ENCODE data around the gene HMOX1.

Gene HMOX1

DNA sequence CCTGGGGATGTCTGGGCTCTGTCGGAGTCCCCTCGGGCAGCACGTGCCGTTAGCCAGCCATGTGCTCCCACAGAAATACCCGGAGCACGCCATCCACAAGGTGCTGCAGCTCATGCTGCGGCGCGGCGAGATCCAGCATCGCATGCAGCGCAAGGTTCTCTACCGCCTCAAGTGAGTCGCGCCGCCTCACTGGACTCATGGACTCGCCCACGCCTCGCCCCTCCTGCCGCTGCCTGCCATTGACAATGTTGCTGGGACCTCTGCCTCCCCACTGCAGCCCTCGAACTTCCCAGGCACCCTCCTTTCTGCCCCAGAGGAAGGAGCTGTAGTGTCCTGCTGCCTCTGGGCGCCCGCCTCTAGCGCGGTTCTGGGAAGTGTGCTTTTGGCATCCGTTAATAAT, 43.2 kb downstream of the HMOX1 start:
- DNase-seq (ENCODE audit: low read depth) = no peak
- TF ChIP-seq, protein P1, sequence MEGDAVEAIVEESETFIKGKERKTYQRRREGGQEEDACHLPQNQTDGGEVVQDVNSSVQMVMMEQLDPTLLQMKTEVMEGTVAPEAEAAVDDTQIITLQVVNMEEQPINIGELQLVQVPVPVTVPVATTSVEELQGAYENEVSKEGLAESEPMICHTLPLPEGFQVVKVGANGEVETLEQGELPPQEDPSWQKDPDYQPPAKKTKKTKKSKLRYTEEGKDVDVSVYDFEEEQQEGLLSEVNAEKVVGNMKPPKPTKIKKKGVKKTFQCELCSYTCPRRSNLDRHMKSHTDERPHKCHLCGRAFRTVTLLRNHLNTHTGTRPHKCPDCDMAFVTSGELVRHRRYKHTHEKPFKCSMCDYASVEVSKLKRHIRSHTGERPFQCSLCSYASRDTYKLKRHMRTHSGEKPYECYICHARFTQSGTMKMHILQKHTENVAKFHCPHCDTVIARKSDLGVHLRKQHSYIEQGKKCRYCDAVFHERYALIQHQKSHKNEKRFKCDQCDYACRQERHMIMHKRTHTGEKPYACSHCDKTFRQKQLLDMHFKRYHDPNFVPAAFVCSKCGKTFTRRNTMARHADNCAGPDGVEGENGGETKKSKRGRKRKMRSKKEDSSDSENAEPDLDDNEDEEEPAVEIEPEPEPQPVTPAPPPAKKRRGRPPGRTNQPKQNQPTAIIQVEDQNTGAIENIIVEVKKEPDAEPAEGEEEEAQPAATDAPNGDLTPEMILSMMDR (IDR thresholded peaks at IDR 0.05; ENCODE audit: low read depth, low read length, missing control alignments) = no peak
- no peak overlapping the region for H3K4me3 ChIP-seq (ENCODE audit: low read depth, low read length)

DNA sequence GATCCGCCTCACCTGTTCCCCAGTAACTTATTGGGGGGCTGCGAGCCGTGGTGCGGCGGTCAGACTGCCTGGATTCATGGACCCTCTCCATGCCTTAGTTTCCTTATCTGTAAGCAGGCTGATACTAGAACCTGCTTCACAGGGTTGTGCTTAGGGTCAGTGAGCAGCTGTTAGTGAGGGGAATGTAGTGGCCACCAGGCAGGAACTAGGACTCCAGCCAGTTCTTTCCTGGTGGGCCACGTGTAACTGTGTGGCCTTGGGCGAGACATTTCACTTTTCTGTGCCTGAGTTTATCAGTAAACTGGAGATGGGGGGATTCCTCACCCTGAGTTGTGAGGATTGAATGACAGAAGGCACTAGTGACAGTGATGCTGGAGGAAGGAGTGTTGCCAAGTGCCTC, 43.9 kb downstream of the HMOX1 start:
- TF ChIP-seq, protein P1 (IDR thresholded peaks at IDR 0.05; ENCODE audit: low read depth, low read length, missing control alignments) = no peak
- DNase-seq (ENCODE audit: low read depth) = no peak
- H3K4me3 ChIP-seq (ENCODE audit: low read depth, low read length) = no peak overlapping the region

DNA sequence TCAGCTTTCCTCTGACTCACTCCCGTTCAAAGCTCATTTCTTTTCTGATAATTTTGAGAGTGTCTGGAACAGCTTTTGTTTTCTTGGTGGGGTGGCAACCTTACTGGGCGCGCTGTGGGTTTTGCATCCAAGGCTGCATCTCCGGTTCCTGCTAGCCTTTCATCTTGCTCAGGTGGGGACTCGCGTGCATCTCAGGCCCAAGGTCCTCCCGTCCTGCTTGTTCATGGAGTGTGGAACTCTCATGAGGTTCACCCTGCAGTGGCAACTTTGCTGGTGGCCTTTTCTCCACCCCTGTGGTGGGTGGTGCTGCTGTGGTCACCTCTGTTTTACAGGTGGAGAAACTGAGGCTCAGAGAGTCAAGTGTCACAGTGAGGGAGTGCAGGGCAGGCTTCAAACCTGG, 44.6 kb downstream of the HMOX1 start:
- H3K4me3 ChIP-seq (ENCODE audit: low read depth, low read length) = no peak overlapping the region
- TF ChIP-seq, protein P1 (IDR thresholded peaks at IDR 0.05; ENCODE audit: low read depth, low read length, missing control alignments) = no peak
- no peak for DNase-seq (ENCODE audit: low read depth)

DNA sequence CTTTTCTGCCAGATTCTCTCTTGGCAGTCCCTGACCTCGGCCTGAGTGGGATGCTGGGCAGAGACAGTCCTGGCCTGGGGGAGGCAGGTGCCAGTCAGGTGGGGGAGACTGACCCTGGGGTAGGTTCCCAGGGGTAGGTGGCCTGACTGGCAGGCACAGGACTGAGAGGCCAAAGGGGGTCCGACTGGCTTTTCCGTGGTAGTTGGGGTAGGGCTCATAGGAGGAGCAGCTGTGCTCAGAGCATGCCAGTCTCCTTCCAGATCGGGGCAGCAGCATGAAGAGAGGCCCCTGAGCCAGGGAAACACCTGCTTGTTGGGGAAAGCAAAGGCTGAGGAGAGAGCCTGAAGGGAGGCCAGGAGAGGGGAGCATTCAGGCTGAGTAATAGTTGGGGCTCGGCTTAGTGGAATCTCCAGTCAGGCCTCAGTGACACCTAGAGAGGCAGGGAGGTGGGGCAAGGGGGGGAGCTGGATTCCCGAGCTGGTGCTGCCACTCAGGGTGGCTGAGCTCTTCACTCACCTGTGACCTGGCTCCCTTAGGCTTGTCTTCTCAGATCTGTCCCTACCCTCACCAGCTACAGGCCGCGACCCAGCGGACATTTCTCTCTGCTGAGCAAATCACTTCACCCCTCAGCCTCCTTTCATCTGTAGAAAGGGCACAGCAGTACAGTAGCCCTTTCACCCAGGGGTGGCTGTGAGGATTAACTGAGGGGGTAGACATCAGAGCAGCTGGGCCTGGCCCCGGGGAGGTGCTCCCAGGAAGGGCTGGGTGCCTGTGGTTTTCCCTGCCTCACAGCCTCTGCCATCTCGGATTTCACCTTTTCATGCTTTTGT, 45.3 kb downstream of the HMOX1 start:
- TF ChIP-seq, protein P1 (IDR thresholded peaks at IDR 0.05; ENCODE audit: low read depth, low read length, missing control alignments) = no peak
- DNase-seq (ENCODE audit: low read depth) = no peak

DNA sequence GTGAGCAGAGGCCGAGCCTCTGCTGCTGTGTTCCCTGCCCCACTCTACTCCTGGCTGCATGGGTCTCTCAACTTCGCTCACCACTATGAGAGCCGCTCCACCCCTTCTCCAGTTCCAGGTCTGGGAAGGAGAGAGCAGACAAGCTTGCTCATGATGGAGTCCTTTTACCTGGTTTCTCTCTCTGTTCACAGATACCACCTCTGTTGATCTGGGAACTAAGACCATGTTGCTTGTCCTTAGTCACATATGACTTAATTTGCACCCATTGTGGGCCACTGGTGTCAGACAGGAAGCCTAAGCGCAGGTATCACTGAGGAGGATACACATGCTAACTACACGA, 45.9 kb downstream of the HMOX1 start:
- DNase-seq (ENCODE audit: low read depth) = no peak
- TF ChIP-seq, protein P1 (IDR thresholded peaks at IDR 0.05; ENCODE audit: low read depth, low read length, missing control alignments) = no peak
- no peak overlapping the region for H3K4me3 ChIP-seq (ENCODE audit: low read depth, low read length)

More for the DNA sequence above, 45.3 kb downstream of the HMOX1 start:
- H3K4me3 ChIP-seq (ENCODE audit: low read depth, low read length) = no peak overlapping the region

DNA sequence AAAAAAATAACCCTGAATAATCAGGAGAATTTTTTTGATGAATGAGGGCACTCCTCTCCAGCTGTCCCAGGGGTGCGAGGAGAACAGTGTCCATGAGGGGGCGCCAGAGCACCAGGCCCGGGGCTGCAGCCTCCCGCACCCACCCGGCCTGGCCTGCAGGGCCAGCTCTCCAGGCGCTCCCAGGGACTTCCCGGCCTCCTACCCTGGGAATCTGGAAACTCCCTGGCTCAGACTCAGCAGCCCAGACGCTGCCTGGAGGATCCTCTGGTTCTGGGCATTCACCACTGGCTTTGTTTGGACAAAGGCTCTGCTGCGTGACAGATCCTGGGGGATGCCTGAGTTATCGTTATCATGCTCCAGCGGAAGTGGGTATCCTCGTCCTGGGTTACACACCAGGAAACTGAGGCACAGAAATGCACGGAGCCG, 50.0 kb downstream of the HMOX1 start:
- H3K4me3 ChIP-seq (ENCODE audit: low read depth, low read length) = no peak overlapping the region
- TF ChIP-seq, protein P1 (IDR thresholded peaks at IDR 0.05; ENCODE audit: low read depth, low read length, missing control alignments) = peak; percentile 78
- no peak for DNase-seq (ENCODE audit: low read depth)

Measured in GM12864 (cell line).